Caco-2 (cell line): ENCODE measurements around the gene IARS1. TPM values are rescaled to one million over a fixed set of nuclear protein-coding genes. Genes with fewer than 3 reads are reported as not detected.

Experiments used
- BruUV-seq: library from RNA; stranded (reverse); fragments of 400-500 nt; replicated peaks from 2 replicates; lab custom pipeline; 2021; lab: Mats Ljungman, UMichigan
- CTCF ChIA-PET: fragments of 300-600 bp; sonication (Branson Sonifier 250); formaldehyde crosslinking; loops from one replicate; lab custom pipeline; 2022; ENCODE audit warnings: antibody characterized with exemption; lab: Charles Lee
- POLR2A ChIA-PET: fragments of 300-600 bp; sonication (Branson Sonifier 250); formaldehyde crosslinking; loops from one replicate; lab custom pipeline; 2022; ENCODE audit warnings: antibody characterized with exemption; lab: Charles Lee
- DNase-seq, 2 experiments: peaks; one replicate each; pipeline versions ENCODE4 v3.0.0 to v3.0.0-alpha.2; 2020 to 2022
- H3K27me3 ChIP-seq: replicated peaks from 2 replicates; pipeline ENCODE4 v1.6.0; 2011; ENCODE audit warnings: low read length; ENCODE audit not compliant: control insufficient read depth, insufficient read depth
- H3K36me3 ChIP-seq: 2 replicates; pipeline ENCODE4 v1.5.1; 2011; ENCODE audit warnings: low read length; ENCODE audit not compliant: control insufficient read depth, insufficient read depth
- H3K4me1 ChIP-seq: fragments of 250-450 bp; sonication (Bioruptor Pico); 2 replicates; pipeline ENCODE4 v1.5.1; 2020; ENCODE audit warnings: mild to moderate bottlenecking
- H3K4me3 ChIP-seq: 2 replicates; pipeline ENCODE4 v1.5.1; 2011; ENCODE audit warnings: low read depth, mild to moderate bottlenecking, control low read depth, low read length
- H3K9me3 ChIP-seq: fragments of 250-450 bp; sonication (Bioruptor Pico); 2 replicates; pipeline ENCODE4 v1.5.1; 2020; ENCODE audit warnings: mild to moderate bottlenecking, moderate library complexity
- H3K27ac Mint-ChIP-seq: one replicate; pipeline ENCODE4 v1.8.0; 2022; ENCODE audit warnings: mixed read lengths; ENCODE audit not compliant: unreplicated experiment
- H3K27me3 Mint-ChIP-seq: one replicate; pipeline ENCODE4 v1.8.0; 2022; ENCODE audit warnings: mixed read lengths; ENCODE audit not compliant: insufficient read depth, unreplicated experiment
- H3K36me3 Mint-ChIP-seq: one replicate; pipeline ENCODE4 v1.8.0; 2022; ENCODE audit warnings: mild to moderate bottlenecking, mixed read lengths; ENCODE audit not compliant: insufficient read depth, unreplicated experiment
- H3K4me1 Mint-ChIP-seq: one replicate; pipeline ENCODE4 v1.8.0; 2022; ENCODE audit warnings: low read depth, mixed read lengths; ENCODE audit not compliant: unreplicated experiment
- H3K4me3 Mint-ChIP-seq: one replicate; pipeline ENCODE4 v1.8.0; 2022; ENCODE audit warnings: mild to moderate bottlenecking, moderate library complexity, mixed read lengths; ENCODE audit not compliant: unreplicated experiment
- H3K9me3 Mint-ChIP-seq: one replicate; pipeline ENCODE4 v1.8.0; 2022; ENCODE audit warnings: mixed read lengths; ENCODE audit not compliant: unreplicated experiment
- intact Hi-C: fragments of 100-400 bp; cut with micrococcal nuclease; formaldehyde crosslinking; loops from one replicate; pipeline ENCODE4 v1.10.0; 2022; ENCODE audit not compliant: unreplicated experiment
- total RNA-seq: library from RNA; stranded (reverse); gene quantifications from 2 replicates; pipeline ENCODE4 v1.2.3, GENCODE V29; 2022
- TF ChIP-seq, protein P1 (sequence below), 2 experiments: fragments of 200-600 bp in 1 of 2; IDR thresholded peaks; 1 replicate in 1 of 2; 2 replicates in 1 of 2; pipeline versions ENCODE4 v1.5.1 to v1.8.0; 2011 to 2022; ENCODE audit warnings: antibody characterized with exemption in 1 of 2, control low read depth in 1 of 2, inconsistent platforms in 1 of 2, low read depth in 1 of 2, low read length in 1 of 2, mild to moderate bottlenecking in 1 of 2, moderate library complexity in 1 of 2; ENCODE audit not compliant: insufficient read depth in 1 of 2, severe bottlenecking in 1 of 2, unreplicated experiment in 1 of 2

The IARS1 gene
- total RNA-seq, 1 experiment from 2014 or later = 138 TPM

DNA sequence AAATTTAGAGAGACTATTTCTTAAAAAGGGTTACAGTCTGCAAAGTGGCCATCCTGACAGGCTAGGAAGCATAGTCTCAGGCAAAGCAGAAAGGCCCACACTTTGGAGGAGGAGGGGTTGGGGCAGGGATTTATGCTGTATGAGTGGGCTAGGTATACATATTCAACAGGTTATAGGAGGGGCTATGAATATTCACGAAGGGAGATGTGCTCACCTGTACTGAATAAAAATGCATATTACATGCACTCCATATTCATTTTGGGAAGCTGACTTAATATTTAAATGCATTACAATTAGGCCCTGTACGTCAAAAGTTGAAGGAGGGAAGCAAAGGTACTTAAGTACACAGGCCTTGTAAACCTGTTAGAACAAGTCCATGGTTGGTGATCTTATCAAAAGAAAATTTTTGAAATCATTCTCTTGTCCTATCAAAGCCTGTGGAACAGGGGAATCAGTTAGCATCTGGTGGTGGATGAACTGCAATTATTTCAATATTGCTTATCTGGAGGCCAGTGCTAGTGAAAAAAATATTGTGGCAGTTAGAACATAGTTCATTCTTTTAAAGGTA lies 33.9 kb upstream of the IARS1 start:
- no peaks in the 10 kb centered on the region for H3K9me3 Mint-ChIP-seq
- no peaks in the 10 kb centered on the region for H3K9me3 ChIP-seq
- H3K27me3 ChIP-seq = no peaks in the 10 kb centered on the region
- BruUV-seq = no TSS peak
- intact Hi-C loops = loop anchor here (5.0 kb wide), 1 partner anchor 305 kb away; no protein-coding TSS in a partner anchor
- no peak overlapping the region for H3K4me3 ChIP-seq
- TF ChIP-seq, protein P1, sequence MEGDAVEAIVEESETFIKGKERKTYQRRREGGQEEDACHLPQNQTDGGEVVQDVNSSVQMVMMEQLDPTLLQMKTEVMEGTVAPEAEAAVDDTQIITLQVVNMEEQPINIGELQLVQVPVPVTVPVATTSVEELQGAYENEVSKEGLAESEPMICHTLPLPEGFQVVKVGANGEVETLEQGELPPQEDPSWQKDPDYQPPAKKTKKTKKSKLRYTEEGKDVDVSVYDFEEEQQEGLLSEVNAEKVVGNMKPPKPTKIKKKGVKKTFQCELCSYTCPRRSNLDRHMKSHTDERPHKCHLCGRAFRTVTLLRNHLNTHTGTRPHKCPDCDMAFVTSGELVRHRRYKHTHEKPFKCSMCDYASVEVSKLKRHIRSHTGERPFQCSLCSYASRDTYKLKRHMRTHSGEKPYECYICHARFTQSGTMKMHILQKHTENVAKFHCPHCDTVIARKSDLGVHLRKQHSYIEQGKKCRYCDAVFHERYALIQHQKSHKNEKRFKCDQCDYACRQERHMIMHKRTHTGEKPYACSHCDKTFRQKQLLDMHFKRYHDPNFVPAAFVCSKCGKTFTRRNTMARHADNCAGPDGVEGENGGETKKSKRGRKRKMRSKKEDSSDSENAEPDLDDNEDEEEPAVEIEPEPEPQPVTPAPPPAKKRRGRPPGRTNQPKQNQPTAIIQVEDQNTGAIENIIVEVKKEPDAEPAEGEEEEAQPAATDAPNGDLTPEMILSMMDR (IDR thresholded peaks at IDR 0.05; ENCODE audit: insufficient read depth in 1 of 2, low read depth in 1 of 2, low read length in 1 of 2, severe bottlenecking in 1 of 2, unreplicated experiment in 1 of 2) = no peak
- peaks cover 6% of the 10 kb centered on the region for H3K4me1 Mint-ChIP-seq
- POLR2A ChIA-PET = no interaction called here
- peak overlapping the region; percentile 96 for H3K4me3 Mint-ChIP-seq
- H3K36me3 Mint-ChIP-seq = peaks cover 11% of the 10 kb centered on the region
- H3K36me3 ChIP-seq = no peaks in the 10 kb centered on the region
- H3K27me3 Mint-ChIP-seq = no peaks in the 10 kb centered on the region
- DNase-seq = no peak
- CTCF ChIA-PET = no interaction called here
- H3K4me1 ChIP-seq = no peaks in the 10 kb centered on the region
- H3K27ac Mint-ChIP-seq = no peak overlapping the region

DNA sequence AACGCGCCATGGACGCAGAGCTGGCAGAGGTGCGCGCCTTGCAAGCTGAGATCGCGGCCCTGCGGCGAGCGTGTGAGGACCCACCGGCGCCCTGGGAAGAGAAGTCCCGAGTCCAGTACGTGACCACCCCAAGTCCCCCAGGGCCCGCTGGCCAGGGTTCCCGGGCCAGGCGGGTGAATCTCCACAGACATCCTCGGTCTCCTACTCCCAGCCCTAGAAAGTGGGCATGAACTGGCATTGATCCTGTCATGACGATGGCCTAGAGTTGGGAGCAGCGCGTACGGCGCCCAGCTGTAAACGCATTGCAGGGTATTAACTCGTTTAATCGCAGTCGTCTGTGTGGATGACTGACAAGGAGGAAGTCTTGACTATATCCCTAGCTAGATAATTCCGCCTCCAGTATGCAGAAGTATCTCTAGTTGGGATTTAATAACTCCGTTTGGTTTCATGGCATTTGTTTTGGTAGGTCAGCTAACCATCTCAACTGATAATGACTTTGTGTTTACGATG lies 32.5 kb upstream of the IARS1 start:
- Mint-ChIP-seq H3K27ac (peak overlapping the region; percentile 98), H3K4me3 (peak overlapping the region; percentile 96), H3K9me3 (no peaks in the 10 kb centered on the region), H3K36me3 (peaks cover 11% of the 10 kb centered on the region), H3K4me1 (peaks cover 6% of the 10 kb centered on the region), H3K27me3 (no peaks in the 10 kb centered on the region)
- no peaks in the 10 kb centered on the region for H3K36me3 ChIP-seq
- H3K27me3 ChIP-seq = no peaks in the 10 kb centered on the region
- peak overlapping the region; percentile 93 for H3K4me3 ChIP-seq
- POLR2A ChIA-PET = interaction anchor here (0.7 to 1.4 kb wide), 3 partner anchors 9 to 344 kb away, joined by 3 to 8 read pairs (median 3); partner anchors contain the start of gene IPPK
- H3K9me3 ChIP-seq = no peaks in the 10 kb centered on the region
- no peaks in the 10 kb centered on the region for H3K4me1 ChIP-seq
- CTCF ChIA-PET = interaction anchor here (0.7 kb wide), 1 partner anchor 176 kb away, joined by 4 read pairs; no protein-coding TSS in a partner anchor
- BruUV-seq = no TSS peak
- TF ChIP-seq, protein P1 (IDR thresholded peaks at IDR 0.05; ENCODE audit: insufficient read depth in 1 of 2, low read depth in 1 of 2, low read length in 1 of 2, severe bottlenecking in 1 of 2, unreplicated experiment in 1 of 2) = no peak
- DNase-seq = no peak
- intact Hi-C loops = loop anchor here (5.0 kb wide), 1 partner anchor 306 kb away; no protein-coding TSS in a partner anchor

DNA sequence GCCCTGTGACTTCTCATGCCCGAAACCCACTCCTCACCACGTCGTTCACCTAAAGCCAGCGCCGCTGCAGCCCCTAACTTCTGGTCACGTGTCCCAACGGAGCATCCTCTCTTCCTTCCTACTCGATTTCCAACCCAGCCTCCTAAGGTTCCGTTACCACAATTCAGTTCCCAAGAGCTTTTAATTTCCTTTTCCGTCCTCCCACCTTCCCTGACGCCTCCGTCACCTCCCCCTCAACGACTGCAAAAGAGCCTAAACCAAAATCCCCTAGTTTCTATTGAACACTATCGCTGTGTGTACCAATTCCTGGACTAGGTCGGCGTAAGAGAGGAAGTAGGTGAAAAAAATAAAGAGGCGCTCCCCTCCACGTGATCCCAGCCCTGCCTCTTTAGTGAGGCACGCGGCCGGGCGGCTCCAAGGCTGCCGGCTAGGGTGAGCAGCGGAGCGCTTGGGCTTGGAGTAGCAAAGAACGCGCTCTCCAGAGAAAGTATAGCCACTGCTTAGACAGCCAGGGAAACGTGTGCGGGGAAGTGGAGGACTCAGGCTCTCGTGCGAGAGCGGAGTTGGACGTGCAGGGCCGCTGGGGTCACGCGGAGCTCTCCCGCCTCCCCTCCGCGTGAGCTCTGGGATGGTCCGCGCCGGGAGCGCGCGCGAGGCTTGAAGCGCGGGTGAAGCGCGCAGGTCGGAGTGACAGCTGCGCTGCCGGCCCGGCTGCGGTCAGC lies 31.9 kb upstream of the IARS1 start, which contains the start of the genes CENPP and NOL8:
CENPP (plus strand) TSS at position 685 of the 722 bp plus-strand sequence.
NOL8 (minus strand) TSS at position 82 of the 722 bp plus-strand sequence. CDS start 1,189 bp downstream, outside the sequence.
- BruUV-seq = no TSS peak
- Histone ChIP-seq H3K4me1 (no peaks in the 10 kb centered on the region), H3K36me3 (no peaks in the 10 kb centered on the region), H3K4me3 (peak within 1 kb of the TSS; percentile 93), H3K9me3 (no peaks in the 10 kb centered on the region), H3K27me3 (no peaks in the 10 kb centered on the region)
- peak; percentile 80 for DNase-seq
- H3K27ac Mint-ChIP-seq = peak within 1 kb of the TSS; percentile 98
- H3K9me3 Mint-ChIP-seq = no peaks in the 10 kb centered on the region
- peaks cover 6% of the 10 kb centered on the region for H3K4me1 Mint-ChIP-seq
- intact Hi-C loops = loop anchor here (5.0 kb wide), 1 partner anchor 307 kb away; no protein-coding TSS in a partner anchor
- TF ChIP-seq, protein P1 (IDR thresholded peaks at IDR 0.05; ENCODE audit: insufficient read depth in 1 of 2, low read depth in 1 of 2, low read length in 1 of 2, severe bottlenecking in 1 of 2, unreplicated experiment in 1 of 2) = no peak
- ChIA-PET POLR2A (interaction anchor here (0.6 to 1.4 kb wide), 4 partner anchors 8 to 345 kb away, joined by 3 to 8 read pairs (median 3); partner anchors contain the start of gene IPPK), CTCF (interaction anchor here (0.7 kb wide), 1 partner anchor 177 kb away, joined by 4 read pairs; no protein-coding TSS in a partner anchor)
- H3K27me3 Mint-ChIP-seq = no peaks in the 10 kb centered on the region
- H3K4me3 Mint-ChIP-seq = peak within 1 kb of the TSS; percentile 96
- H3K36me3 Mint-ChIP-seq = peaks cover 11% of the 10 kb centered on the region
